Breast epithelium (tissue), 3 donors: ENCODE measurements around the gene RNLS.

Source experiments
- POLR2A ChIP-seq: fragments of 450-650 bp; IDR thresholded peaks from one replicate; pipeline ENCODE4 v1.6.1; 2016; ENCODE audit warnings: antibody characterized with exemption, mild to moderate bottlenecking, moderate library complexity
- POLR2AphosphoS5 ChIP-seq, 3 donors: sonication (generic); formaldehyde crosslinking; IDR thresholded peaks; one replicate each; pipeline ENCODE4 v1.6.1; 2017; ENCODE audit warnings: antibody characterized with exemption in 3 of 3
- TF ChIP-seq, protein P1 (sequence below), 3 donors: fragments of 450-650 bp; IDR thresholded peaks; one replicate each; pipeline ENCODE4 v1.5.1; 2016 to 2017; ENCODE audit warnings: antibody characterized with exemption in 3 of 3, mild to moderate bottlenecking in 3 of 3, moderate library complexity in 3 of 3

DNA sequence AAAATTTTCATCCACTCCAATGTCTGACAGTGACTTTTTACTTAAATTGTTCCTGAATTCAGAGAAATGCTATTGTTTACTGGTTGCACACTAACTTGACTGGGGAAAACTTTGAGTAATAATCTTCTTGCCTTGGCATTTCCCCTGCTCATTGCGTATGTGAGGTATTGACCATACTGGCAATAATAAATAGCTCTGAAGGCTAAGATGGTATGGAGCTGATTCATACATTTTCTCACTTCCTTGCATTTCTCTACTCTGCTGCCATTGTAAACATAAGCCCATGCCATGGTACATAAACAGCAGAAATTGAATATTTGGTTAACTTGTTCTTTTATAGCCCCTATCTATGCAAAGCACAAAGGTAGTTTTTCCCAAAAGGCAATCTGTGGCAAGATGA is 290.0 kb downstream of the RNLS start:
- TF ChIP-seq, protein P1, sequence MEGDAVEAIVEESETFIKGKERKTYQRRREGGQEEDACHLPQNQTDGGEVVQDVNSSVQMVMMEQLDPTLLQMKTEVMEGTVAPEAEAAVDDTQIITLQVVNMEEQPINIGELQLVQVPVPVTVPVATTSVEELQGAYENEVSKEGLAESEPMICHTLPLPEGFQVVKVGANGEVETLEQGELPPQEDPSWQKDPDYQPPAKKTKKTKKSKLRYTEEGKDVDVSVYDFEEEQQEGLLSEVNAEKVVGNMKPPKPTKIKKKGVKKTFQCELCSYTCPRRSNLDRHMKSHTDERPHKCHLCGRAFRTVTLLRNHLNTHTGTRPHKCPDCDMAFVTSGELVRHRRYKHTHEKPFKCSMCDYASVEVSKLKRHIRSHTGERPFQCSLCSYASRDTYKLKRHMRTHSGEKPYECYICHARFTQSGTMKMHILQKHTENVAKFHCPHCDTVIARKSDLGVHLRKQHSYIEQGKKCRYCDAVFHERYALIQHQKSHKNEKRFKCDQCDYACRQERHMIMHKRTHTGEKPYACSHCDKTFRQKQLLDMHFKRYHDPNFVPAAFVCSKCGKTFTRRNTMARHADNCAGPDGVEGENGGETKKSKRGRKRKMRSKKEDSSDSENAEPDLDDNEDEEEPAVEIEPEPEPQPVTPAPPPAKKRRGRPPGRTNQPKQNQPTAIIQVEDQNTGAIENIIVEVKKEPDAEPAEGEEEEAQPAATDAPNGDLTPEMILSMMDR (IDR thresholded peaks at IDR 0.05): no peak
- no peak for TF ChIP-seq POLR2AphosphoS5 (IDR thresholded peaks at IDR 0.05)
- no peak for TF ChIP-seq POLR2A
